SK-N-SH (cell line): Measurements from ENCODE around the gene FAF2. TPM values are rescaled to one million over a fixed set of nuclear protein-coding genes. Genes with fewer than 3 reads are reported as not detected.

Experiments used
- CTCF ChIA-PET: fragments of 300-600, 350-600 bp; formaldehyde crosslinking; extraction: SDS; loops from one replicate; lab custom pipeline; 2021; lab: Yijun Ruan, JAX
- POLR2A ChIA-PET: fragments of 350-600 bp; sonication (Branson Sonifier 250); formaldehyde crosslinking; extraction: SDS; loops from one replicate; lab custom pipeline; 2020; ENCODE audit warnings: antibody characterized with exemption, inconsistent platforms; lab: Yijun Ruan, JAX
- DNase-seq: peaks from one replicate; pipeline ENCODE4 v3.0.0; 2012
- H2AFZ ChIP-seq: fragments of 200-600 bp; sonication (generic); 2 replicates; pipeline ENCODE4 v1.8.1; 2016; ENCODE audit warnings: antibody characterized with exemption, mild to moderate bottlenecking, low read depth
- H3F3A ChIP-seq: fragments of 200-600 bp; sonication (generic); replicated peaks from 2 replicates; pipeline ENCODE3; 2016; ENCODE audit warnings: antibody characterized with exemption, mild to moderate bottlenecking; ENCODE audit not compliant: insufficient read depth
- H3K27ac ChIP-seq, 2 experiments: fragments of 200-500 bp in 1 of 2; fragments of 200-600 bp in 1 of 2; sonication (Bioruptor generic) in 1 of 2; sonication (generic), shearing (Covaris generic) in 1 of 2; 2 replicates each; pipeline versions ENCODE4 v1.5.1 to v1.6.1; 2014 to 2016; ENCODE audit warnings: low read depth in 2 of 2, inconsistent platforms in 1 of 2, low read length in 1 of 2, mild to moderate bottlenecking in 1 of 2, mixed read lengths in 1 of 2
- H3K27me3 ChIP-seq: fragments of 200-600 bp; sonication (generic), shearing (Covaris generic); 2 replicates; pipeline ENCODE4 v1.6.1; 2016; ENCODE audit warnings: mixed run types; ENCODE audit not compliant: insufficient read depth
- H3K36me3 ChIP-seq, 2 experiments: fragments of 200-500 bp in 1 of 2; fragments of 200-600 bp in 1 of 2; sonication (Bioruptor generic) in 1 of 2; sonication (generic) in 1 of 2; replicated peaks in 1 of 2; 2 replicates each; pipeline versions ENCODE3 to v1.5.1; 2014 to 2016; ENCODE audit warnings: low read length in 1 of 2, mild to moderate bottlenecking in 1 of 2; ENCODE audit not compliant: insufficient read depth in 2 of 2, control insufficient read depth in 1 of 2
- H3K4me1 ChIP-seq, 2 experiments: fragments of 200-500 bp in 1 of 2; fragments of 200-600 bp in 1 of 2; sonication (Bioruptor generic) in 1 of 2; sonication (generic), shearing (Covaris generic) in 1 of 2; 2 replicates each; pipeline versions ENCODE4 v1.5.1 to v1.6.1; 2014 to 2016; ENCODE audit warnings: low read depth in 1 of 2, low read length in 1 of 2, mixed run types in 1 of 2; ENCODE audit not compliant: insufficient read depth in 2 of 2, control insufficient read depth in 1 of 2
- H3K4me2 ChIP-seq: fragments of 200-600 bp; sonication (generic), shearing (Covaris generic); 2 replicates; pipeline ENCODE4 v1.6.1; 2017; ENCODE audit warnings: mixed run types
- H3K4me3 ChIP-seq, 2 experiments: fragments of 200-500 bp in 1 of 2; fragments of 200-600 bp in 1 of 2; sonication (Bioruptor generic) in 1 of 2; sonication (generic), shearing (Covaris generic) in 1 of 2; 2 replicates each; pipeline versions ENCODE4 v1.5.1 to v1.8.1; 2014 to 2016; ENCODE audit warnings: low read depth in 2 of 2, inconsistent platforms in 1 of 2, low read length in 1 of 2, mild to moderate bottlenecking in 1 of 2, mixed read lengths in 1 of 2, moderate library complexity in 1 of 2
- H3K79me2 ChIP-seq: fragments of 200-600 bp; sonication (generic); 2 replicates; pipeline ENCODE4 v1.8.1; 2017; ENCODE audit warnings: mild to moderate bottlenecking; ENCODE audit not compliant: insufficient read depth
- H3K9ac ChIP-seq: fragments of 200-600 bp; sonication (generic); 2 replicates; pipeline ENCODE4 v1.6.1; 2017; ENCODE audit warnings: mixed run types
- H3K9me2 ChIP-seq: fragments of 200-600 bp; sonication (generic); 2 replicates; pipeline ENCODE4 v1.6.1; 2017; ENCODE audit warnings: mixed run types
- H3K9me3 ChIP-seq: fragments of 200-600 bp; sonication (generic); 2 replicates; pipeline ENCODE4 v1.6.1; 2017; ENCODE audit warnings: mixed run types, mild to moderate bottlenecking, moderate library complexity
- H4K20me1 ChIP-seq: fragments of 200-600 bp; sonication (generic); 2 replicates; pipeline ENCODE4 v1.6.1; 2017; ENCODE audit warnings: mild to moderate bottlenecking, mixed run types; ENCODE audit not compliant: insufficient read depth
- EP300 ChIP-seq, 2 experiments: IDR thresholded peaks; 2 replicates each; pipeline versions ENCODE4 v1.4.0 to v1.6.1; 2012; ENCODE audit warnings: borderline replicate concordance in 1 of 2, low read depth in 1 of 2, low read length in 1 of 2
- JUND ChIP-seq: IDR thresholded peaks from 2 replicates; pipeline ENCODE4 v1.4.0; 2012
- MAX ChIP-seq: IDR thresholded peaks from 2 replicates; pipeline ENCODE4 v1.4.0; 2012; ENCODE audit warnings: low read depth
- PBX3 ChIP-seq: IDR thresholded peaks from 2 replicates; pipeline ENCODE4; 2012
- REST ChIP-seq: IDR thresholded peaks from 2 replicates; pipeline ENCODE4 v1.6.1; 2012; ENCODE audit warnings: mild to moderate bottlenecking, low read depth, low read length, moderate library complexity
- SIN3A ChIP-seq: IDR thresholded peaks from 2 replicates; pipeline ENCODE4 v1.6.1; 2012; ENCODE audit warnings: low read depth, mild to moderate bottlenecking, low read length, moderate library complexity, borderline replicate concordance
- TAF1 ChIP-seq: IDR thresholded peaks from 2 replicates; pipeline ENCODE4 v1.6.1; 2012; ENCODE audit warnings: low read depth, mild to moderate bottlenecking, low read length, moderate library complexity, borderline replicate concordance
- TCF12 ChIP-seq: IDR thresholded peaks from 2 replicates; pipeline ENCODE4 v1.4.0; 2012
- TEAD4 ChIP-seq: IDR thresholded peaks from 2 replicates; pipeline ENCODE4 v1.4.0; 2012; ENCODE audit warnings: mild to moderate bottlenecking, borderline replicate concordance; ENCODE audit not compliant: insufficient read depth
- YY1 ChIP-seq: IDR thresholded peaks from 2 replicates; pipeline ENCODE4 v1.4.0; 2012; ENCODE audit warnings: low read depth, mild to moderate bottlenecking
- WGBS: methylation state at CpG from one replicate; pipeline ENCODE4 v1.1.6; 2017; ENCODE audit warnings: low lambda C conversion rate; 5-methylcytosine and 5-hydroxymethylcytosine counted together
- polyA plus RNA-seq, 3 experiments: library from polyadenylated mRNA; depleted of rRNA; stranded (reverse); fragments of >200 nt; gene quantifications; 2 replicates each; pipeline ENCODE4 v1.2.3, GENCODE V29; 2012
- TF ChIP-seq, protein P1 (sequence below): fragments of 150-350 bp; IDR thresholded peaks from 2 replicates; pipeline ENCODE4 v1.6.1; 2017; ENCODE audit warnings: antibody characterized with exemption, low read length, low read depth, borderline replicate concordance
- TF ChIP-seq, protein P2 (sequence below): IDR thresholded peaks from 2 replicates; pipeline ENCODE4 v1.4.0; 2012; ENCODE audit warnings: low read depth, borderline replicate concordance
- TF ChIP-seq, protein P3 (sequence below): IDR thresholded peaks from 2 replicates; pipeline ENCODE4 v1.4.0; 2012; ENCODE audit warnings: low read depth, borderline replicate concordance
- TF ChIP-seq, protein P4 (sequence below): fragments of 150-350 bp; IDR thresholded peaks from 2 replicates; pipeline ENCODE4 v1.6.1; 2016; ENCODE audit warnings: mild to moderate bottlenecking, low read depth, low read length

The FAF2 gene
- polyA plus RNA-seq, 1 of the 3 experiments (the other 2 are of a cell fraction) = 25.5 TPM

DNA sequence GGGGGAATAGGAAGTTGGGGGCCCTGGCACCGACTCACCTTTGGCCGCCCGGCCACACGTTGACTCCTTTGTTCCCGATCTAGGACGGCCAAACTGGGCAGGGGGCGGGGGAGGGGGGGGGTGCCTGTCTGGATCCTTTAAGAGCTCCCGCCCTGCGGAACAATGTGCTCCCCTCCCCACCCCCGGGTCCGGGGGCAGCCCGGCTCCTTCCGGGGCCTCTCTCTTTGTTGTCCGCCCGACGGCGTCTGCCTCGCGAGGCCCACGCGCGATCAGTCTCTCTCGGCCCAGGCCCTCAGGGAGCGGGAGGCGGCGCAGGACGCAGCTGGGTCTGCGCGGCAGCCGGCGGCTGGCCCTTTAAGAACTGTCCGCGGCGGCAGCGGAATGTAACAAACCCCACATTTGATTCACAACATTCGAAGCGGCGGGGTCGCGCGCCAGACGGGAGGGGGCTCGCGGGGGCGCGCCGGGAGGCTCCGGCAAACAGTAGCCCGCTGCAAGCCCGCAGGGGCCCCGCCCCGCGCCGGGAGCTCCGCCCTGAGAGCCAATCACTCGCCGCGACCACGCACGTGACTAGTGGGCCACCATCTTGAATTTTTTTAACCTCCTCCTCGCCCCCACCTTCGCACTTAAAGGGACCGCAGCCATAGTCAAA is 88.8 kb downstream of the FAF2 start, which contains the start of gene RNF44:
Gene RNF44, minus strand, starts transcription at position 501 of the 652 bp plus-strand sequence. CDS start 4,930 bp downstream, outside the sequence.
- H3K9me2 ChIP-seq = no peaks in the 10 kb centered on the region
- peak; percentile 96 for DNase-seq
- H3K9ac ChIP-seq = peak within 1 kb of the TSS; percentile 98
- H3K9me3 ChIP-seq = no peaks in the 10 kb centered on the region
- TF ChIP-seq SIN3A = peak; percentile 53
- TF ChIP-seq TCF12 = 0 out of 2 replicates have a peak, but pooled peaks have one; percentile 9
- TF ChIP-seq, protein P1, sequence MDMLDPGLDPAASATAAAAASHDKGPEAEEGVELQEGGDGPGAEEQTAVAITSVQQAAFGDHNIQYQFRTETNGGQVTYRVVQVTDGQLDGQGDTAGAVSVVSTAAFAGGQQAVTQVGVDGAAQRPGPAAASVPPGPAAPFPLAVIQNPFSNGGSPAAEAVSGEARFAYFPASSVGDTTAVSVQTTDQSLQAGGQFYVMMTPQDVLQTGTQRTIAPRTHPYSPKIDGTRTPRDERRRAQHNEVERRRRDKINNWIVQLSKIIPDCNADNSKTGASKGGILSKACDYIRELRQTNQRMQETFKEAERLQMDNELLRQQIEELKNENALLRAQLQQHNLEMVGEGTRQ = peak; percentile 52; the same call in 1 of the 2 replicates
- TF ChIP-seq REST = peak; percentile 73
- peak; percentile 47 for TF ChIP-seq PBX3
- TF ChIP-seq EP300 (IDR thresholded peaks at IDR 0.05; ENCODE audit: borderline replicate concordance in 1 of 2, low read depth in 1 of 2, low read length in 1 of 2) = 0 out of 4 replicates have a peak, but pooled peaks of 1 of the 2 experiments have one; percentile 41
- TF ChIP-seq MAX = peak; percentile 78
- TF ChIP-seq, protein P2, sequence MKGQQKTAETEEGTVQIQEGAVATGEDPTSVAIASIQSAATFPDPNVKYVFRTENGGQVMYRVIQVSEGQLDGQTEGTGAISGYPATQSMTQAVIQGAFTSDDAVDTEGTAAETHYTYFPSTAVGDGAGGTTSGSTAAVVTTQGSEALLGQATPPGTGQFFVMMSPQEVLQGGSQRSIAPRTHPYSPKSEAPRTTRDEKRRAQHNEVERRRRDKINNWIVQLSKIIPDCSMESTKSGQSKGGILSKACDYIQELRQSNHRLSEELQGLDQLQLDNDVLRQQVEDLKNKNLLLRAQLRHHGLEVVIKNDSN = peak; percentile 93
- peak; percentile 76; the same call in 1 of the 2 replicates for TF ChIP-seq TAF1
- TF ChIP-seq JUND = no peak
- TF ChIP-seq, protein P3, sequence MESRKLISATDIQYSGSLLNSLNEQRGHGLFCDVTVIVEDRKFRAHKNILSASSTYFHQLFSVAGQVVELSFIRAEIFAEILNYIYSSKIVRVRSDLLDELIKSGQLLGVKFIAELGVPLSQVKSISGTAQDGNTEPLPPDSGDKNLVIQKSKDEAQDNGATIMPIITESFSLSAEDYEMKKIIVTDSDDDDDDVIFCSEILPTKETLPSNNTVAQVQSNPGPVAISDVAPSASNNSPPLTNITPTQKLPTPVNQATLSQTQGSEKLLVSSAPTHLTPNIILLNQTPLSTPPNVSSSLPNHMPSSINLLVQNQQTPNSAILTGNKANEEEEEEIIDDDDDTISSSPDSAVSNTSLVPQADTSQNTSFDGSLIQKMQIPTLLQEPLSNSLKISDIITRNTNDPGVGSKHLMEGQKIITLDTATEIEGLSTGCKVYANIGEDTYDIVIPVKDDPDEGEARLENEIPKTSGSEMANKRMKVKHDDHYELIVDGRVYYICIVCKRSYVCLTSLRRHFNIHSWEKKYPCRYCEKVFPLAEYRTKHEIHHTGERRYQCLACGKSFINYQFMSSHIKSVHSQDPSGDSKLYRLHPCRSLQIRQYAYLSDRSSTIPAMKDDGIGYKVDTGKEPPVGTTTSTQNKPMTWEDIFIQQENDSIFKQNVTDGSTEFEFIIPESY = 0 out of 2 replicates have a peak, but pooled peaks have one; percentile 60
- TF ChIP-seq YY1 = peak; percentile 91
- TF ChIP-seq, protein P4, sequence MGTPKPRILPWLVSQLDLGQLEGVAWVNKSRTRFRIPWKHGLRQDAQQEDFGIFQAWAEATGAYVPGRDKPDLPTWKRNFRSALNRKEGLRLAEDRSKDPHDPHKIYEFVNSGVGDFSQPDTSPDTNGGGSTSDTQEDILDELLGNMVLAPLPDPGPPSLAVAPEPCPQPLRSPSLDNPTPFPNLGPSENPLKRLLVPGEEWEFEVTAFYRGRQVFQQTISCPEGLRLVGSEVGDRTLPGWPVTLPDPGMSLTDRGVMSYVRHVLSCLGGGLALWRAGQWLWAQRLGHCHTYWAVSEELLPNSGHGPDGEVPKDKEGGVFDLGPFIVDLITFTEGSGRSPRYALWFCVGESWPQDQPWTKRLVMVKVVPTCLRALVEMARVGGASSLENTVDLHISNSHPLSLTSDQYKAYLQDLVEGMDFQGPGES = no peak
- TF ChIP-seq TEAD4 = no peak
- H3K27ac ChIP-seq = peak within 1 kb of the TSS; percentile 87 to 96
- peak within 1 kb of the TSS; percentile 73 to 97 for H3K4me3 ChIP-seq
- peaks cover 0 to 12% of the 10 kb centered on the region in 2 experiments for H3K36me3 ChIP-seq
- no peaks in the 10 kb centered on the region for H3F3A ChIP-seq
- H3K4me2 ChIP-seq = peak within 1 kb of the TSS; percentile 99
- peaks cover 35% of the 10 kb centered on the region for H4K20me1 ChIP-seq
- POLR2A ChIA-PET = interaction anchor here (0.5 to 1.9 kb wide), 8 partner anchors 10 to 171 kb away, joined by 3 to 10 read pairs (median 3); partner anchors contain the start of genes HIGD2A, NOP16 and TSPAN17
- peak within 1 kb of the TSS; percentile 83 for H2AFZ ChIP-seq
- peaks cover 46% of the 10 kb centered on the region for H3K79me2 ChIP-seq
- H3K27me3 ChIP-seq = no peaks in the 10 kb centered on the region
- CTCF ChIA-PET = interaction anchor here (1.0 to 6.0 kb wide), 4 partner anchors 16 to 121 kb away, joined by 3 to 28 read pairs (median 10); partner anchors contain the start of genes CLTB and FAF2
- under 1% methylated on average over 29 of the region's 63 CpGs for WGBS
- peaks cover 19 to 47% of the 10 kb centered on the region in 2 experiments; a peak in 3 of 4 replicates for H3K4me1 ChIP-seq
